IMR-90 (cell line): Measurements from ENCODE around the gene GAS2L3. TPM values are rescaled to one million over a fixed set of nuclear protein-coding genes. Genes with fewer than 3 reads are reported as not detected.

Experiments
- ATAC-seq: fragments of 200-7000 bp; cut with Tn5 transposase; 2 replicates; pipeline ENCODE4 v1.9.1; 2020; ENCODE audit warnings: low read depth, mild to moderate bottlenecking, moderate library complexity
- BruUV-seq: library from RNA; stranded (reverse); fragments of 400-500 nt; replicated peaks from 2 replicates; lab custom pipeline; 2021; lab: Mats Ljungman, UMichigan
- CTCF ChIA-PET: fragments of 300-600 bp; formaldehyde crosslinking; extraction: SDS; loops from one replicate; lab custom pipeline; 2021; ENCODE audit warnings: antibody characterized with exemption; lab: Yijun Ruan, JAX
- POLR2A ChIA-PET: fragments of 300-600 bp; sonication (Branson Sonifier 250); formaldehyde crosslinking; loops from one replicate; lab custom pipeline; 2022; ENCODE audit warnings: antibody characterized with exemption; ENCODE audit not compliant: unreplicated experiment; lab: Charles Lee
- DNase-seq: peaks from one replicate; pipeline ENCODE4 v3.0.0; 2013
- H2AFZ ChIP-seq: replicated peaks from 2 replicates; pipeline ENCODE3; 2013; ENCODE audit warnings: low read length, mild to moderate bottlenecking; ENCODE audit not compliant: poor library complexity
- H2AK5ac ChIP-seq: 2 replicates; pipeline ENCODE4 v1.6.1; 2013; ENCODE audit warnings: low read depth, low read length, inconsistent platforms
- H2AK9ac ChIP-seq: replicated peaks from 2 replicates; pipeline ENCODE3; 2013; ENCODE audit warnings: mild to moderate bottlenecking, low read depth, low read length, moderate library complexity; ENCODE audit not compliant: poor library complexity
- H2BK120ac ChIP-seq: 2 replicates; pipeline ENCODE4 v1.6.1; 2013; ENCODE audit warnings: low read depth, low read length, inconsistent platforms
- H2BK15ac ChIP-seq: 3 replicates; pipeline ENCODE4 v1.6.1; 2013; ENCODE audit warnings: low read depth, low read length, inconsistent platforms
- H2BK20ac ChIP-seq: 2 replicates; pipeline ENCODE4 v1.6.1; 2013; ENCODE audit warnings: low read depth, mild to moderate bottlenecking, inconsistent platforms, low read length, moderate library complexity
- H2BK5ac ChIP-seq: 2 replicates; pipeline ENCODE4 v1.6.1; 2013; ENCODE audit warnings: mild to moderate bottlenecking, low read depth, low read length, inconsistent platforms; ENCODE audit not compliant: poor library complexity, severe bottlenecking
- H3K14ac ChIP-seq: replicated peaks from 2 replicates; pipeline ENCODE4 v1.6.1; 2013; ENCODE audit warnings: low read depth, low read length, inconsistent platforms
- H3K18ac ChIP-seq: 2 replicates; pipeline ENCODE4 v1.6.1; 2013; ENCODE audit warnings: low read depth, low read length, control low read depth
- H3K23ac ChIP-seq: 2 replicates; pipeline ENCODE4 v1.6.1; 2013; ENCODE audit warnings: low read depth, low read length, inconsistent platforms
- H3K27ac ChIP-seq: 2 replicates; pipeline ENCODE4 v1.5.1; 2013; ENCODE audit warnings: mild to moderate bottlenecking, control low read depth, low read length; ENCODE audit not compliant: insufficient read depth
- H3K27me3 ChIP-seq: 2 replicates; pipeline ENCODE4 v1.6.1; 2013; ENCODE audit warnings: low read length; ENCODE audit not compliant: control insufficient read depth, insufficient read depth
- H3K36me3 ChIP-seq: 2 replicates; pipeline ENCODE4 v1.6.1; 2013; ENCODE audit warnings: low read length, mixed read lengths; ENCODE audit not compliant: control insufficient read depth, insufficient read depth
- H3K4ac ChIP-seq: 2 replicates; pipeline ENCODE4 v1.6.1; 2013; ENCODE audit warnings: low read depth, low read length, inconsistent platforms
- H3K4me1 ChIP-seq: 2 replicates; pipeline ENCODE4 v1.6.1; 2013; ENCODE audit warnings: low read length, mixed read lengths; ENCODE audit not compliant: control insufficient read depth, insufficient read depth
- H3K4me2 ChIP-seq: 2 replicates; pipeline ENCODE4 v1.6.1; 2013; ENCODE audit warnings: low read depth, mild to moderate bottlenecking, control low read depth, low read length, moderate library complexity
- H3K4me3 ChIP-seq: 2 replicates; pipeline ENCODE4 v1.5.1; 2013; ENCODE audit warnings: low read depth, mild to moderate bottlenecking, control low read depth, low read length, moderate library complexity; ENCODE audit not compliant: insufficient read depth
- H3K56ac ChIP-seq: 2 replicates; pipeline ENCODE4 v1.6.1; 2013; ENCODE audit warnings: low read length, inconsistent platforms; ENCODE audit not compliant: insufficient read depth; ENCODE audit errors: extremely low read depth
- H3K79me1 ChIP-seq, 2 experiments: 2 replicates each; pipeline ENCODE4 v1.6.1; 2013; ENCODE audit warnings: low read length in 2 of 2, inconsistent platforms in 1 of 2, low read depth in 1 of 2
- H3K9ac ChIP-seq: 2 replicates; pipeline ENCODE4 v1.6.1; 2013; ENCODE audit warnings: low read depth, low read length, control low read depth
- H3K9me1 ChIP-seq: 2 replicates; pipeline ENCODE4 v1.6.1; 2013; ENCODE audit warnings: low read length, inconsistent platforms; ENCODE audit not compliant: insufficient read depth
- H3K9me3 ChIP-seq: 2 replicates; pipeline ENCODE4 v1.6.1; 2013; ENCODE audit warnings: low read length; ENCODE audit not compliant: control insufficient read depth, insufficient read depth
- H4K20me1 ChIP-seq: 2 replicates; pipeline ENCODE4 v1.6.1; 2013; ENCODE audit warnings: low read length, inconsistent platforms; ENCODE audit not compliant: insufficient read depth
- H4K5ac ChIP-seq: 2 replicates; pipeline ENCODE4 v1.6.1; 2013; ENCODE audit warnings: mild to moderate bottlenecking, low read depth, low read length, control low read depth
- H4K8ac ChIP-seq, 2 experiments: 2 replicates each; pipeline ENCODE4 v1.6.1; 2013; ENCODE audit warnings: low read depth in 2 of 2, low read length in 2 of 2, control low read depth in 1 of 2, inconsistent platforms in 1 of 2
- H4K91ac ChIP-seq: 2 replicates; pipeline ENCODE4 v1.6.1; 2013; ENCODE audit warnings: low read depth, low read length, inconsistent platforms; ENCODE audit not compliant: insufficient read depth
- MAZ ChIP-seq: IDR thresholded peaks from 2 replicates; pipeline ENCODE4 v1.6.1; 2012; ENCODE audit warnings: low read depth, mild to moderate bottlenecking, low read length, improper control_type of control experiment, moderate library complexity, borderline replicate concordance
- MXI1 ChIP-seq: IDR thresholded peaks from 2 replicates; pipeline ENCODE4 v1.6.1; 2012; ENCODE audit warnings: low read depth, mild to moderate bottlenecking, low read length, moderate library complexity, borderline replicate concordance
- RAD21 ChIP-seq: IDR thresholded peaks from 2 replicates; pipeline ENCODE4 v1.6.1; 2012; ENCODE audit warnings: low read length, improper control_type of control experiment
- SMC3 ChIP-seq: fragments of 150-350 bp; IDR thresholded peaks from 2 replicates; pipeline ENCODE4 v1.6.1; 2016; ENCODE audit warnings: low read depth, mild to moderate bottlenecking, antibody characterized with exemption, low read length, moderate library complexity
- WGBS, 2 experiments: methylation state at CpG; one replicate each; pipeline versions ENCODE4 v1.1.5 to v1.1.7; 2013; ENCODE audit warnings: missing lambda C conversion rate in 2 of 2; ENCODE audit not compliant: insufficient read length in 1 of 2; ENCODE audit errors: extremely low coverage in 2 of 2; 5-methylcytosine and 5-hydroxymethylcytosine counted together
- dilution Hi-C: fragments of 300-500 bp; cut with HindIII; formaldehyde crosslinking; loops from one replicate; pipeline ENCODE4 v1.14.3; 2018; ENCODE audit warnings: low sequenced_read_pairs; ENCODE audit not compliant: unreplicated experiment
- in situ Hi-C: fragments of 300-500 bp; cut with MboI; formaldehyde crosslinking; loops from 3 replicates; pipeline ENCODE4 v1.14.3; 2019; ENCODE audit warnings: low sequenced_read_pairs, inconsistent platforms, mixed read lengths
- intact Hi-C: fragments of 100-400 bp; cut with micrococcal nuclease; formaldehyde crosslinking; loops from 2 replicates; pipeline ENCODE4 v1.10.0; 2022
- polyA plus RNA-seq, 3 experiments: library from polyadenylated mRNA; depleted of rRNA; stranded (reverse); fragments of >200 nt; gene quantifications; 2 replicates each; pipeline ENCODE4 v1.2.3, GENCODE V29; 2012; ENCODE audit warnings: low replicate concordance in 1 of 3
- total RNA-seq: library from RNA; depleted of rRNA; stranded (reverse); fragments of >200 nt; gene quantifications from 2 replicates; pipeline ENCODE4 v1.2.3, GENCODE V29; 2012
- TF ChIP-seq, protein P1 (sequence below): conservative IDR thresholded peaks from 2 replicates; pipeline ENCODE4 v1.5.1; 2012; ENCODE audit warnings: mild to moderate bottlenecking, low read depth, low read length, improper control_type of control experiment

GAS2L3 gene
- total and polyA plus RNA-seq, 2 of the 4 experiments (the other 2 are of a cell fraction): 5.2 to 15.6 TPM

DNA sequence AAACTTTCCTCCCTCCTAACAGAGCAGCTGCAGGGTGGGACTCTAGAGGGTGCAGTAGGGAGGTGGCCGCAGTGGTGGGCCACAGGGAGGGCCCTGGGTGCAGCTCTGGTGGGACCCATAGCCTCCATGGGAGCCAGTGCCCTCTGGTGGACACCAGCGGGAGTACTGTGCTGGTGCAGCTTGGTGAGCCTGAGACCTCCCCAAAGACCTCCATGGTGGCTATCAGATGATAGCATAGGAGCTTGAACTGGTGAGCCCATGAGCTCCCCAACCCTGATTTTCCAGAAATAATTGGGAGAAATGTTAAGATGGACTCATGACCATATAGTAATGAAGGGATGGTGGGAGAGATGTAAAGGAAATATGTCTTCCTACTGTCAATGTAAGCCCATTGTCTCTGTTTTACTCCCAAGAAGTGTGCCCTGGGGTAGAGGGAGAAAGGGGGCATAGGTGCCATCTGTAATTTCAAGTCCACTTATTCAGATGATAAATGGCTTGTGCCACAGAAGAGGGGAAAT, 98.7 kb downstream of the GAS2L3 start:
- no TSS peak for BruUV-seq
- CTCF ChIA-PET: interaction anchor here (0.5 to 1.8 kb wide), 5 partner anchors 10 to 1915 kb away, joined by 3 to 4 read pairs (median 3); no protein-coding TSS in a partner anchor
- Histone ChIP-seq H3K14ac (no peak overlapping the region), H3K56ac (no peak overlapping the region), H3K9ac (no peak overlapping the region), H3K4me3 (no peak overlapping the region), H2BK120ac (no peak overlapping the region), H2BK5ac (no peak overlapping the region), H3K9me3 (no peaks in the 10 kb centered on the region), H2AFZ (no peak overlapping the region), H4K5ac (no peak overlapping the region), H3K4me1 (no peaks in the 10 kb centered on the region), H3K27me3 (peaks cover 3% of the 10 kb centered on the region), H3K79me1 (no peaks in the 10 kb centered on the region), H4K8ac (no peak overlapping the region), H2AK9ac (no peak overlapping the region), H3K4me2 (no peak overlapping the region), H3K4ac (no peak overlapping the region), H3K36me3 (no peaks in the 10 kb centered on the region), H3K23ac (no peak overlapping the region), H3K18ac (no peak overlapping the region), H4K91ac (no peak overlapping the region), H2BK20ac (no peak overlapping the region), H3K9me1 (no peaks in the 10 kb centered on the region), H3K27ac (no peak overlapping the region), H4K20me1 (no peaks in the 10 kb centered on the region), H2AK5ac (no peak overlapping the region), H2BK15ac (no peak overlapping the region)
- WGBS, 2 experiments: no CpG with 5 or more reads among the region's 2 CpGs
- DNase-seq (no peak), ATAC-seq (peak; percentile 41; the same call in 1 of the 2 replicates)
- TF ChIP-seq MAZ: no peak
- 0 out of 2 replicates have a peak, but pooled peaks have one; percentile 22 for TF ChIP-seq SMC3
- TF ChIP-seq, protein P1, sequence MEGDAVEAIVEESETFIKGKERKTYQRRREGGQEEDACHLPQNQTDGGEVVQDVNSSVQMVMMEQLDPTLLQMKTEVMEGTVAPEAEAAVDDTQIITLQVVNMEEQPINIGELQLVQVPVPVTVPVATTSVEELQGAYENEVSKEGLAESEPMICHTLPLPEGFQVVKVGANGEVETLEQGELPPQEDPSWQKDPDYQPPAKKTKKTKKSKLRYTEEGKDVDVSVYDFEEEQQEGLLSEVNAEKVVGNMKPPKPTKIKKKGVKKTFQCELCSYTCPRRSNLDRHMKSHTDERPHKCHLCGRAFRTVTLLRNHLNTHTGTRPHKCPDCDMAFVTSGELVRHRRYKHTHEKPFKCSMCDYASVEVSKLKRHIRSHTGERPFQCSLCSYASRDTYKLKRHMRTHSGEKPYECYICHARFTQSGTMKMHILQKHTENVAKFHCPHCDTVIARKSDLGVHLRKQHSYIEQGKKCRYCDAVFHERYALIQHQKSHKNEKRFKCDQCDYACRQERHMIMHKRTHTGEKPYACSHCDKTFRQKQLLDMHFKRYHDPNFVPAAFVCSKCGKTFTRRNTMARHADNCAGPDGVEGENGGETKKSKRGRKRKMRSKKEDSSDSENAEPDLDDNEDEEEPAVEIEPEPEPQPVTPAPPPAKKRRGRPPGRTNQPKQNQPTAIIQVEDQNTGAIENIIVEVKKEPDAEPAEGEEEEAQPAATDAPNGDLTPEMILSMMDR: peak; percentile 38
- 0 out of 2 replicates have a peak, but pooled peaks have one; percentile 22 for TF ChIP-seq RAD21
- no peak for TF ChIP-seq MXI1
- in situ Hi-C loops: no loop called here
- POLR2A ChIA-PET: no interaction called here
- intact Hi-C loops: no loop called here
- dilution Hi-C loops: no loop called here
